ENCODE data around the gene RAB3GAP2. TPM values are rescaled to one million over a fixed set of nuclear protein-coding genes. Genes with fewer than 3 reads are reported as not detected.
"Not testable (repeated sequence)": the region's sequence is repeated elsewhere in the genome, so short reads cannot be mapped to it uniquely, and the experiment has no call there.

The RAB3GAP2 gene
- total RNA-seq, 4 donors from 2014 or later = 16.5 to 24.2 (median 18.0) TPM

GRCh38 chr1:220274251-220274855 is 2.1 kb upstream of the RAB3GAP2 start:
- in situ Hi-C loops (cut with MboI; ENCODE audit: low sequenced_read_pairs in 4 of 4) (no loop called here), intact Hi-C loops (cut with DNase I; ENCODE audit: low total_unique reads) (loop anchor here (10.0 kb wide), 2 partner anchors 420 to 510 kb away; partner anchors contain the start of genes C1orf115 and MTARC1)
- ATAC-seq (no peak), DNase-seq (no peak)
- no peaks in the 10 kb centered on the region for H3K36me3 ChIP-seq
- no peaks in the 10 kb centered on the region for H3K27me3 ChIP-seq
- no peak overlapping the region for H3K27ac ChIP-seq
- peaks cover 9 to 23% of the 10 kb centered on the region in 2 donors for H3K4me1 ChIP-seq
- TF ChIP-seq CTCF (IDR thresholded peaks at IDR 0.05 in 4 of 5, conservative IDR thresholded peaks at IDR 0.05 in 1 of 5) (no peak), POLR2A (IDR thresholded peaks at IDR 0.05) (no peak)
- no peak overlapping the region for H3K4me3 ChIP-seq
- no peaks in the 10 kb centered on the region for H3K9me3 ChIP-seq

GRCh38 chr1:220272841-220273090 is 513 bp upstream of the RAB3GAP2 start:
- Histone ChIP-seq H3K4me1 (peaks cover 9 to 29% of the 10 kb centered on the region in 2 donors), H3K4me3 (peak overlapping the region; percentile 88 to 96 (median 90)), H3K27ac (peak overlapping the region; percentile 80 to 87 (median 87)), H3K36me3 (no peaks in the 10 kb centered on the region), H3K9me3 (no peaks in the 10 kb centered on the region), H3K27me3 (no peaks in the 10 kb centered on the region)
- in situ Hi-C loops (cut with MboI; ENCODE audit: low sequenced_read_pairs in 4 of 4) = no loop called here
- intact Hi-C loops (cut with DNase I; ENCODE audit: low total_unique reads) = loop anchor here (2.0 to 10.0 kb wide), 4 partner anchors 178 to 512 kb away; partner anchors contain the start of genes C1orf115, IARS2 and MTARC1
- DNase-seq (no peak), ATAC-seq (no peak)
- TF ChIP-seq CTCF (IDR thresholded peaks at IDR 0.05 in 4 of 5, conservative IDR thresholded peaks at IDR 0.05 in 1 of 5) (no peak), POLR2A (IDR thresholded peaks at IDR 0.05) (no peak)

GRCh38 chr1:220271706-220272046 is 577 bp downstream of the RAB3GAP2 start:
- in situ Hi-C loops (cut with MboI; ENCODE audit: low sequenced_read_pairs in 4 of 4) = no loop called here
- intact Hi-C loops (cut with DNase I; ENCODE audit: low total_unique reads) = loop anchor here (2.0 to 10.0 kb wide), 4 partner anchors 177 to 513 kb away; partner anchors contain the start of genes C1orf115, IARS2 and MTARC1
- ATAC-seq (peak in 1 of 2 donors; percentile 38), DNase-seq (no peak)
- Histone ChIP-seq H3K4me3 (peak overlapping the region; percentile 88 to 96 (median 90)), H3K27ac (peak overlapping the region; percentile 80 to 87 (median 87)), H3K36me3 (no peaks in the 10 kb centered on the region), H3K27me3 (no peaks in the 10 kb centered on the region), H3K4me1 (peaks cover 9 to 29% of the 10 kb centered on the region in 2 donors), H3K9me3 (no peaks in the 10 kb centered on the region)
- TF ChIP-seq POLR2A (IDR thresholded peaks at IDR 0.05) (no peak), CTCF (IDR thresholded peaks at IDR 0.05 in 4 of 5, conservative IDR thresholded peaks at IDR 0.05 in 1 of 5) (no peak)

- intact Hi-C loops (cut with DNase I; ENCODE audit: low total_unique reads) = no loop called here
- Histone ChIP-seq H3K4me3 (no peak overlapping the region), H3K27ac (no peak overlapping the region), H3K27me3 (no peaks in the 10 kb centered on the region), H3K9me3 (no peaks in the 10 kb centered on the region), H3K36me3 (no peaks in the 10 kb centered on the region), H3K4me1 (peaks cover 9 to 29% of the 10 kb centered on the region in 2 donors)
- in situ Hi-C loops (cut with MboI; ENCODE audit: low sequenced_read_pairs in 4 of 4) = no loop called here
- DNase-seq (no peak), ATAC-seq (no peak)
- TF ChIP-seq CTCF (IDR thresholded peaks at IDR 0.05 in 4 of 5, conservative IDR thresholded peaks at IDR 0.05 in 1 of 5) = no peak
Measured at GRCh38 chr1:220269036-220269435, 3.2 kb downstream of the RAB3GAP2 start.

GRCh38 chr1:220267630-220268029 is 4.6 kb downstream of the RAB3GAP2 start:
- in situ Hi-C loops (cut with MboI; ENCODE audit: low sequenced_read_pairs in 4 of 4) = no loop called here
- no peak overlapping the region for H3K4me3 ChIP-seq
- H3K36me3 ChIP-seq = peaks cover 0 to 6% of the 10 kb centered on the region in 2 donors
- H3K4me1 ChIP-seq = peaks cover 9 to 26% of the 10 kb centered on the region in 2 donors
- no peaks in the 10 kb centered on the region for H3K9me3 ChIP-seq
- H3K27ac ChIP-seq = no peak overlapping the region
- no peaks in the 10 kb centered on the region for H3K27me3 ChIP-seq
- intact Hi-C loops (cut with DNase I; ENCODE audit: low total_unique reads) = no loop called here
- DNase-seq (no peak), ATAC-seq (no peak)
- TF ChIP-seq POLR2A (IDR thresholded peaks at IDR 0.05) = no peak
- TF ChIP-seq CTCF (IDR thresholded peaks at IDR 0.05 in 4 of 5, conservative IDR thresholded peaks at IDR 0.05 in 1 of 5) = no peak

GRCh38 chr1:220260228-220260627 is 12.0 kb downstream of the RAB3GAP2 start:
- ATAC-seq; intact Hi-C loops (cut with DNase I; ENCODE audit: low total_unique reads): not testable (repeated sequence)

GRCh38 chr1:220259756-220260155 is 12.5 kb downstream of the RAB3GAP2 start:
- H3K4me1 ChIP-seq; H3K9me3 ChIP-seq; H3K27me3 ChIP-seq; intact Hi-C loops (cut with DNase I; ENCODE audit: low total_unique reads); in situ Hi-C loops (cut with MboI; ENCODE audit: low sequenced_read_pairs in 4 of 4); ATAC-seq; H3K27ac ChIP-seq; H3K36me3 ChIP-seq; DNase-seq; H3K4me3 ChIP-seq: not testable (repeated sequence)

More at GRCh38 chr1:220260228-220260627, 12.0 kb downstream of the RAB3GAP2 start:
- H3K4me1 ChIP-seq; H3K4me3 ChIP-seq; H3K9me3 ChIP-seq; DNase-seq; H3K36me3 ChIP-seq; in situ Hi-C loops (cut with MboI; ENCODE audit: low sequenced_read_pairs in 4 of 4); H3K27ac ChIP-seq; H3K27me3 ChIP-seq: not testable (repeated sequence)
